ENCODE measurements around the gene UBQLN1.
A peak's percentile ranks its signal among the peaks of the same experiment; 100 is the strongest.

UBQLN1 gene

DNA sequence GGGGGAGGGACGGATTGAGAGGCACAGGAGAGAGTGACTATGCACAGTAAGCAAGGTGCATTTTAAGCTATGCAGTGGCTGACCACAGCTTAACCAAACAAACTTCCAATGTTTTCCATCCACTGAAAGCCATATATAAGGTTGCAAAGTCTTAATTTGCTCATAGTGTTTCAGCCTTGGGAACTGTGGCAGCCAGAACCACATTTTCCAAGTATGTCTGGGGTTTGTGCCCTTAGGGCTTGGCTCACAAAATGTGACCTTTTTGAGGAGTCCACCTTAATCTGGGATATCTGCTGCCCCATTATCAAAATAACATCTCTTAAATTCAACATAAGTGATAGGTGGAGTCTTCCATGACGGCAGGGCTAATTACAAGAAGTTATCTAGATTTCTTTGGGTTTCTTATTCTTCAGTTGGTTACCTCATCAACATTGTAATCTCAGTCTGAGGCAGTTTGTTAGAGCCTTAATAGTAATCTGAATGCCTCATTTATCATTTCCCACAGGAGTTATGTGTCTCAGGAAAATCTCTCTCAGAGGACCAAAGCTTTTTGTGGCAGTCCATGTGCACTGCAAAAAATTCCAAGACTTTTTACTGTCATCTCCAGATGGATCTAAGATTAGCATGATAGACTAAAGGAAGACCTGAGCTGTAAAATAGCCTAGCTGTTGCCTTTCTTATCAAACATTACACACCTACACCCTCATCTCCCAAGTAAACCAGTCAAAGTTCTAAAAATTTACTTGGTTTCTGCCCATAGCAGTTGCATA, 15.2 kb upstream of the UBQLN1 start:
- no peak overlapping the region for H3K4me3 ChIP-seq (ENCODE audit: low read length)
- TF ChIP-seq, protein P1, sequence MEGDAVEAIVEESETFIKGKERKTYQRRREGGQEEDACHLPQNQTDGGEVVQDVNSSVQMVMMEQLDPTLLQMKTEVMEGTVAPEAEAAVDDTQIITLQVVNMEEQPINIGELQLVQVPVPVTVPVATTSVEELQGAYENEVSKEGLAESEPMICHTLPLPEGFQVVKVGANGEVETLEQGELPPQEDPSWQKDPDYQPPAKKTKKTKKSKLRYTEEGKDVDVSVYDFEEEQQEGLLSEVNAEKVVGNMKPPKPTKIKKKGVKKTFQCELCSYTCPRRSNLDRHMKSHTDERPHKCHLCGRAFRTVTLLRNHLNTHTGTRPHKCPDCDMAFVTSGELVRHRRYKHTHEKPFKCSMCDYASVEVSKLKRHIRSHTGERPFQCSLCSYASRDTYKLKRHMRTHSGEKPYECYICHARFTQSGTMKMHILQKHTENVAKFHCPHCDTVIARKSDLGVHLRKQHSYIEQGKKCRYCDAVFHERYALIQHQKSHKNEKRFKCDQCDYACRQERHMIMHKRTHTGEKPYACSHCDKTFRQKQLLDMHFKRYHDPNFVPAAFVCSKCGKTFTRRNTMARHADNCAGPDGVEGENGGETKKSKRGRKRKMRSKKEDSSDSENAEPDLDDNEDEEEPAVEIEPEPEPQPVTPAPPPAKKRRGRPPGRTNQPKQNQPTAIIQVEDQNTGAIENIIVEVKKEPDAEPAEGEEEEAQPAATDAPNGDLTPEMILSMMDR (conservative IDR thresholded peaks at IDR 0.05; ENCODE audit: low read depth, low read length) = no peak
- no peak for DNase-seq (ENCODE audit: low read depth)

DNA sequence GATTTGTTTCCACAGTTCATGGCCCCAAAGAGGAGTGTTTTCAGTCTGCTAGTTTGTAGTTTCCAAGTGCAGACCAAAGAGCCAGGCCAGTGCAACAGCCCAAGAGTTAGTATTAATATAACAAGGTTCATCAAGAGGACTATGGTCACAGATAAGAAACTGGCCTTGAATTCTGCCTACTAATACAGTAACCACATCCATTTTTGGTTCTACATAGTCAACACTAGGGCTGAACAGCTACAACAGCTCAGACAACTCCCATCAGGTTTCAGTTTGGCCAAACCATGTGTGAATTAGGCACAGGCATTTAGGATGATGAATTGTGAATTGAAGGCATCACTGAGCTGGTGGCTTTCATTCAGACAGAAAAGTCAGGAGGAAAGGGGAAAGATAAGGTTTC, 13.8 kb upstream of the UBQLN1 start:
- no peak for DNase-seq (ENCODE audit: low read depth)
- TF ChIP-seq, protein P1 (conservative IDR thresholded peaks at IDR 0.05; ENCODE audit: low read depth, low read length) = no peak
- no peak overlapping the region for H3K4me3 ChIP-seq (ENCODE audit: low read length)

DNA sequence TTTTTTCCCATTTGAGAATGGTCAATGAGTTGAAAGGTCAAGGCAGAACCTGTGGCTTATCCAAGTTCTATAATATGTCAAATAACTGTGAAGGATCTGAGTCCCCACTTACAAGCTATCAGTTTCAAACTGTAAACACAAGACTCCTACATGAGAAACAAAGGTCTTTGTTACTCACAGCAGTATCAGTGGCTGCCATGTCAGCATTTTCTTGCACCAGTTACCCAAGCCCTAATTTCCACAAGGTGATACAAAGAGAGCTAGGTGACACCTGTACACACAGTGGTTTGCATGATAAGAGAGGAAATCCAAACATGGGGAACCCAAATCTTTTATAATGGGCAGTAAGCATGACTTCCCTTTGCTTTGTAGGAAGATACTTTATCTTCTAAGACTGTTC, 8.0 kb upstream of the UBQLN1 start:
- no peak for DNase-seq (ENCODE audit: low read depth)
- TF ChIP-seq, protein P1 (conservative IDR thresholded peaks at IDR 0.05; ENCODE audit: low read depth, low read length) = no peak
- H3K4me3 ChIP-seq (ENCODE audit: low read length) = no peak overlapping the region

DNA sequence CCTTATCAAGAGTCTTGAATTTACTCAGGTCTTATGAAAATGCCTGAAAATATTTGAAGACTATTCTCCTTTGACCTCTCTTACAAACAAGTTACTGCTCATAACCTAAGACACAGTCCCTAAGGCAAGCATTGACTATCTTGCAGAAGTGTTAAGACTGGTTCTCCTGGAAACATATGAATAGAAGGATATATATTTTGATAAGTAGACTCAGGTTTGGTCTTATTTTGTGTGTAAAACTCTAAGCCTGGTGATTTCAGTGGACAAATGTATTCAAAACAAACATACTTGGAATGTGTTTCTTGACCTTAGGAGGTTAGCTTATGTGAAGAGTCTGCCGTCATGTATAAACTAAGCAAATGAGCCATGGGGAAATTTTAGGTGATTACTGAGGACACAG, 7.5 kb upstream of the UBQLN1 start:
- no peak for DNase-seq (ENCODE audit: low read depth)
- no peak overlapping the region for H3K4me3 ChIP-seq (ENCODE audit: low read length)
- TF ChIP-seq, protein P1 (conservative IDR thresholded peaks at IDR 0.05; ENCODE audit: low read depth, low read length) = no peak

DNA sequence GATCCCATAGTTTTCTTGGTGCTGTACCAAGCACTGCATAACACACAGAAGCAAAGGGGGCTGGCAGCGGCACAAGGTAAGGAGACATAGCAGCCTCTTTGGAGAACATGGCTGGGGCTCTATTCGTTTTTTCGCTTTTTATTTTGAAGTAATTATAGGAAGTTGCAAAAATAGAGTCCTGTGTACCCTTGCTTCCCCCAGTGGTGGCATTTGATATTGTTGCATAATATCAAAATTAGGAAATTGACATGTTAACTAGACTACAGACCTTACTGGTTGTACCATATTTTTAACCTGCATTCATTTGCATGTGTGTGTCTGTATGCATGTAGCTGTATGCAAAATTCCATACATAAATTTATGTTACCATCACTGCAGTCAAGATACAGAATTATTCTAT, 6.6 kb upstream of the UBQLN1 start:
- DNase-seq (ENCODE audit: low read depth) = no peak

DNA sequence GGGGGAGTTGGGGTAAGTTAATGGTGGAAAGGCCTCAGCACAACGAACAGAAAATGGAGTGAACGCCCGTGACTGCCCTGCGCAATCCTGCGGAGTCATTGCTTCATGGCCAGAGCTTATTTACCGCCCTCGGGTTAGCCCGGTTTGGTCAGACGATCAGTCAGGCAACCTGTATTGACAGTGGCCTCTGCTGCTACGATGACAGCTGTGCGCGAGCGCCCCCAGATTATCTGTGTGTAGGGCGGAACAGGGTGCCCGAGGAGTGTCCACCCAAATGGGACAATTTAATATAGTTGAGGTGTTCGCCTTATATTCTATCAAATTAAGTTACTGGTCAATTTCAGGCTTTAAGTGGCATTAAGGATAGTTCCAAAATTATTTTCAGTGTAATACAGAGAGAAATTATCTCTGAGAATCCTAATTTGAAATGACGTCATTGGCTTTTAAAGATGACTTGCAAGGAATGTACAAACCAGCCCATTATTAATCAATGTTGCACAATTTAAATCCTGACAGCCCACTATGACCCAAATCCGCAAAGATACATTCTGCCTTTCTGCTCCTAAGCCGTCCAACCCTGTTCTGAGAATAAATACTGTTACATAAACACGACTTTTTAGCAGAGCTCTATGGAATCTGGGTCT, 879 bp upstream of the UBQLN1 start:
- H3K4me3 ChIP-seq (ENCODE audit: low read length) = peak overlapping the region; percentile 74
- TF ChIP-seq, protein P1 (conservative IDR thresholded peaks at IDR 0.05; ENCODE audit: low read depth, low read length) = peak; percentile 18
- DNase-seq (ENCODE audit: low read depth) = peak; percentile 37

More for the DNA sequence above, 6.6 kb upstream of the UBQLN1 start:
- TF ChIP-seq, protein P1 (conservative IDR thresholded peaks at IDR 0.05; ENCODE audit: low read depth, low read length) = peak; percentile 48
- H3K4me3 ChIP-seq (ENCODE audit: low read length) = no peak overlapping the region

DNA sequence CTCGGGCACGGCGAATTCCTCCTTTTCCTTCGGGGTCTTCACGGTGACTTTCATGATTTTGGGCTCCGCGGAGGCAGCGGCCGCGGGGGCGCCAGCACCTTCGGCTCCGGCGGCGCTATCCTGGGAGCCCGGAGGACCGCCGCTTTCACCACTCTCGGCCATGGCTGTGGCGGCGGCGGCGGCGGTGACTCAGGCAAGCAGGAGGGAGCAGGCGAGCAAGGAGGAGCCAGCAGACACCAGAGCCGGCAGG, 315 bp downstream of the UBQLN1 start:
- TF ChIP-seq, protein P1 (conservative IDR thresholded peaks at IDR 0.05; ENCODE audit: low read depth, low read length) = peak; percentile 2
- no peak for DNase-seq (ENCODE audit: low read depth)
- peak overlapping the region; percentile 74 for H3K4me3 ChIP-seq (ENCODE audit: low read length)

All from retinal pigment epithelial cell (primary cell).